GM20000 (cell line): ENCODE data around the gene GPC3.
"Not testable (repeated sequence)": the region's sequence is repeated elsewhere in the genome, so short reads cannot be mapped to it uniquely, and the experiment has no call there.

Source experiments
- DNase-seq: peaks from one replicate; pipeline ENCODE4 v3.0.0; 2012; ENCODE audit warnings: low spot score
- TF ChIP-seq, protein P1 (sequence below): IDR thresholded peaks from 2 replicates; pipeline ENCODE4 v1.5.1; 2012; ENCODE audit warnings: mild to moderate bottlenecking, control low read depth; ENCODE audit errors: extremely low read depth, missing control alignments

GPC3 gene

DNA sequence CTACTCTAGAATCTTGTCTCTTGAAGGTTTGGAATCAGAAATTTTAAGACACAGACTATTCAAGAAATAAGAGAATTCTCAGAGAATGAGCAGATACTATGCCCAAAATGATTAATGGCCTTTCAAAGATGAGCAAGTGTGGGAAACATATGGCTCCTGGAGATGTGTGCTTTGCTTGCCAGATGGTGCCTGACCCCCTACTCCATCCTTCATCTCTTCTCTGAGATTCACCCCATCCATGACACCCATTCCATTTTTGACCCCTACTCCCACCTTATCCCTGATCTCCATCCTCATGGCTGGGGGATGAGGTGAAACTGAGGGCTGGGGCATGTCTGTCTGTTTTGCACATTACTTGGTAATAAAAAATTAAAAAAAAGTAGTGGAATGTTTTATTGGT lies 75.5 kb downstream of the GPC3 start:
- DNase-seq: no peak
- TF ChIP-seq, protein P1, sequence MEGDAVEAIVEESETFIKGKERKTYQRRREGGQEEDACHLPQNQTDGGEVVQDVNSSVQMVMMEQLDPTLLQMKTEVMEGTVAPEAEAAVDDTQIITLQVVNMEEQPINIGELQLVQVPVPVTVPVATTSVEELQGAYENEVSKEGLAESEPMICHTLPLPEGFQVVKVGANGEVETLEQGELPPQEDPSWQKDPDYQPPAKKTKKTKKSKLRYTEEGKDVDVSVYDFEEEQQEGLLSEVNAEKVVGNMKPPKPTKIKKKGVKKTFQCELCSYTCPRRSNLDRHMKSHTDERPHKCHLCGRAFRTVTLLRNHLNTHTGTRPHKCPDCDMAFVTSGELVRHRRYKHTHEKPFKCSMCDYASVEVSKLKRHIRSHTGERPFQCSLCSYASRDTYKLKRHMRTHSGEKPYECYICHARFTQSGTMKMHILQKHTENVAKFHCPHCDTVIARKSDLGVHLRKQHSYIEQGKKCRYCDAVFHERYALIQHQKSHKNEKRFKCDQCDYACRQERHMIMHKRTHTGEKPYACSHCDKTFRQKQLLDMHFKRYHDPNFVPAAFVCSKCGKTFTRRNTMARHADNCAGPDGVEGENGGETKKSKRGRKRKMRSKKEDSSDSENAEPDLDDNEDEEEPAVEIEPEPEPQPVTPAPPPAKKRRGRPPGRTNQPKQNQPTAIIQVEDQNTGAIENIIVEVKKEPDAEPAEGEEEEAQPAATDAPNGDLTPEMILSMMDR: no peak

DNA sequence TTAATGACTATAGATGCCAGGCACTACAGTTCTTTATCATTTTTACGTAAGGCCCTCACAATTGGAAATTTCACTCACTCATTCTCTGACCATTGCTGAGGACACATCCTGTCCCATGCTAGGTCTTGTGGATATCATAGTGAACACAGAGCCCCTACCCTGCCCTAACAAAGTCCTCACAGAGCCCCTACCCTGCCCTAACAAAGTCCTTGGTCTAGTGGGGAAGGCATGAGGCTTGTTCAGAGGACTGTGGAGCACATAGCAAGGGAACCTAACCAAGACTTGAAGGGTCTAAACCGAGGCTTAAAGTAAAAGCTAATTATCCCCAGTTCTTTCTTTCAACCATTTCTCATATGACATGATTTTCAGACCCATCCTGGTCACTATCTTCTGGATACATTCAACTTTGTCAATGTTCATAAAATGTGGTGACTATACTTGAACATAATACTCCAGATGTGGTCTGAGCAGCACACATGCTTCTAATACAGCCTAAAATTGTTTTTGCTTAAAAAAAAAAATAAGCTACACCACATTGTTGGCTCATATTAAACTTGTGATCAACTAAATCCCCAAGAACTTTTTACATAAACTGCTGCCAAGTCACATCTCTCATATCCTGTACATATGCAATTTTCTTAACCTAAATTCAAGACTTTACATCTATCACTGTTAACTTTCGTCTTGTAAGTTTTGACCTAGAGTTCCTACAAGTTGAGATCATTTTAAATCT lies 77.0 kb downstream of the GPC3 start:
- DNase-seq: no peak
- TF ChIP-seq, protein P1: no peak

DNA sequence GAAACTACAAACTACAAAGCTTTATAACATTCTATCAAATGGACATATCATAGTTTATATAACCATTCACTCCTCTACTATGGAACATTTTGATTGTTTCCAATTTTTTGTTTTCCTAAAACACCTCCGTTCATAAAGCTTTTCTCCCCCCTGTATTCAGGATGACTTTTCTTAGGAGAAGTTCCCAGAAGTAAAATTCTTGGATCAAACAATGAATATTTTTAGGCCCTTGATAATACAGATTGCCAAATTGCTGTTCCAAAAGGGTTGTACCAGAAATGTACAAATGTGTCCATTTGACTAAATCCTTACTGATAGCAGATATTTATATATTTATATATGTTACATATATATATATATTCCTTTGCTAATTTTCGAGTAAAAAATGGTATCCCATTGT lies 77.8 kb downstream of the GPC3 start:
- TF ChIP-seq, protein P1: no peak
- no peak for DNase-seq

DNA sequence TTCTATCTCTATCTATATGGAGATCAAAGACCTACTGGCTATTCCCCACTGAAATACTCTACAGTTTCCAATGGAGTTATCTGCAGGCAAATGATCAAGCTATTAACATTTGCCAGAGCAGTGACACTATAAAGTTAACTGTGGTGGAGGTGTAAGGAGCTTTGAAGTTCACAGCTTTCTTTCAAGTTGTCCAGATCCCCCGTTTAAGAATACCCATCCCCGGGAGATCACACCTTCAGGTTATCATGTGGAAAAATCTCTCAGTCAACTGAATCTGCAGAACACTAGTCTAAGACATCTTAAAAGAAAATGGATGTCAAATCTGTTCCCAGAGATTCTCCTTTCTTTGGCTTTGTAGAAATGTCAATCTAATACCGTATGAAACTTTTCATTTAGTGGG lies 80.1 kb downstream of the GPC3 start:
- TF ChIP-seq, protein P1: no peak
- no peak for DNase-seq

DNA sequence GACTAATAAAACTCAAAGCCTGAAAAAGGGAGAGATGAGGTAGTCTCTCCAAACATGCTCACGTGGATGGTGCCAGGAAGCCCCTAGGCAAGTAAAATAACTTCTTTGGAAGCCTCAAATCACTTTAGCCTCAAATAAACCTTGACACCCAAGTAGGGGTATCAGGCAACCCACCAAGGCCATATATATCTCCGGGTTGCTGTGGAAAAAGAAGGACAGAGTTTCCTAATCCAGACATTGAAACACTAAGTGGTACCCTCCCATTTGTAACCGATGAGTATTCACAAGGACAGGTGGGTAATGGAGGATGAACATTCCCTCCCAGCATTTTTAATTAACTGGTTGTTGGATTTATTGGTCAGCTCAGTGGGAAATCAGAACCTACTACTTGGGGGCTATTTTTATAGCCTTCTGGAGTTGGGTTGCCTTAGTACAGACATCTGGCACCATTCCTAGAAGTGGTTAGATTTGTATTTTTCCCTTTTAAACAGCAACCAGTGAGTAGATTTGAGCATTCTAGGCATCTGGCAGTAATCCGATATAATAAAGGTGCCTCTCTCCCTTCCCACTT lies 87.7 kb downstream of the GPC3 start:
- TF ChIP-seq, protein P1: no peak
- DNase-seq: no peak

DNA sequence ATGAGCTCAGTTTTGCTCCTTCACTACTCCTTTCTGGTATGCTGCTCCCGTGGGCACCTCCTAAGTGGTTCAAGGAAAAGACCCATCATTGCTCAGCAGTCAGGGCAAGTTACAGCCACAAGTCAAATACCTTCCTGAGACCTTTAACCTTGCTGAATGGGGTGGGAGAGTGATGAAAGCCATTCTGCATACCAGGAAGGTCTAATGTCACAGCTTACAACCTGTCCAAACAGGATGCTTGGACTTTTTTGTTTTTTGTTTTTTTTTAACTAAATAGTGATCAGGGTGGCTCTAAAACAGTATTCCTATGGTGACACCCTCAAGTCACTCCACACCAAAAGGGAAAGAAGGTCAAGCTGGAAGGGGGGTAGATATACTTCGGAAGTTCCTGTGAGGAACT lies 93.1 kb downstream of the GPC3 start:
- DNase-seq: no peak
- TF ChIP-seq, protein P1: no peak

DNA sequence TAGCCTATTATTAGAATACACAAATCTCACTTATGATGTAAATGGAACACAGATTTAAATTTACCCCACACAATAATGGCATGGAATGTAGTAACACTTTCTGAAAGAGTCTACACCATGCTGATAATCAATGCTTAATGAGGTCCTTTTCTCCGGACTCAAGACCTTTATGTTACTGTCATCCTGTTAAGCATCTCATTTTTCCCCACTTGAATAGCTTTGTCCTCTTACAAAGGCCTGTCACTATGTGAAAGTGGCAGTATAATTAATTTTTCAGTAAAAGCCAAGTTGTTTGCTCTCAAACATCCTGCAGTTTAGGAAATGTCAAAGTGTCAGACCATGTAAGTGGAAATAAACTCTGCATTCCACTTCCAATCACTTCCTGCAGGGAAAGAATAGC lies 96.4 kb downstream of the GPC3 start:
- no peak for DNase-seq
- TF ChIP-seq, protein P1: no peak

DNA sequence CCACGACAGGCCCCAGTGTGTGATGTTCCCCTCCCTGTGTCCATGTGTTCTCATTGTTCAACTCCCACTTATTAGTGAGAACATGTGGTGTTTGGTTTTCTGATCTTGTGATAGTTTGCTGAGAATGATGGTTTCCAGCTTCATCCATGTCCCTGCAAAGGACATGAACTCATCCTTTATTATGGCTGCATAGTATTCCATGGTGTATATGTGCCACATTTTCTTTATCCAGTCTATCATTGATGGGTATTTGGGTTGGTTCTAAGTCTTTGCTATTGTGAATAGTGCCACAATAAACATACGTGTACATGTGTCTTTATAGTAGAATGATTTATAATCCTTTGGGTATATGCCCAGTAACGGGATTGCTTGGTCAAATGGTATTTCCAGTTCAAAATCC lies 97.3 kb downstream of the GPC3 start:
- not testable (repeated sequence) for DNase-seq
